A549 (cell line): ENCODE data around the gene TDRD9. TPM values are rescaled to one million over a fixed set of nuclear protein-coding genes. Genes with fewer than 3 reads are reported as not detected.

Experiments used
- ATAC-seq, 2 experiments: fragments of 200-7000 bp in 1 of 2; fragments of >200 bp in 1 of 2; cut with Nextera tagmentation in 1 of 2; cut with Tn5 transposase in 1 of 2; 3 replicates each; pipeline versions ENCODE4 v1.8.0 to v1.9.1; 2018 to 2020; ENCODE audit warnings: mild to moderate bottlenecking in 1 of 2, moderate library complexity in 1 of 2
- CTCF ChIA-PET: fragments of 300-600 bp; sonication (Branson Sonifier 250); formaldehyde crosslinking; extraction: SDS; loops from one replicate; lab custom pipeline; 2021; ENCODE audit warnings: antibody characterized with exemption, inconsistent platforms; lab: Yijun Ruan, JAX
- POLR2A ChIA-PET: fragments of 350-600 bp; formaldehyde crosslinking; extraction: SDS; loops from one replicate; lab custom pipeline; 2021; ENCODE audit warnings: antibody characterized with exemption, inconsistent platforms; lab: Yijun Ruan, JAX
- DNase-seq, 2 experiments: peaks; one replicate each; pipeline versions ENCODE4 v3.0.0 to v3.0.0-alpha.2; 2011 to 2016; ENCODE audit warnings: low read depth in 1 of 2, low spot score in 1 of 2
- FAIRE-seq: peaks from 2 replicates; lab custom pipeline; 2011; peaks lifted over from hg19 to GRCh38; lab: Jason Lieb, UNC
- H3K27ac ChIP-seq, 2 experiments: fragments of >200 bp; sonication (Bioruptor Twin); formaldehyde crosslinking; 3 replicates each; pipeline ENCODE4 v1.5.1; 2016 to 2017
- H3K4me1 ChIP-seq: fragments of >200 bp; sonication (Bioruptor Twin); formaldehyde crosslinking; 3 replicates; pipeline ENCODE4 v1.6.1; 2016
- H3K4me2 ChIP-seq: fragments of >200 bp; sonication (Bioruptor Twin); formaldehyde crosslinking; 3 replicates; pipeline ENCODE4 v1.6.1; 2016
- H3K4me3 ChIP-seq: fragments of >200 bp; sonication (Bioruptor Twin); formaldehyde crosslinking; 3 replicates; pipeline ENCODE4 v1.5.1; 2016
- H3K9me3 ChIP-seq: fragments of >200 bp; sonication (Bioruptor Twin); formaldehyde crosslinking; 3 replicates; pipeline ENCODE4 v1.6.1; 2016
- ATOH8 ChIP-seq: fragments of 250-450 bp; sonication (Bioruptor Pico); IDR thresholded peaks from 2 replicates; pipeline ENCODE4 v1.5.0; 2020; ENCODE audit warnings: low read depth, mild to moderate bottlenecking, moderate library complexity
- CBX2 ChIP-seq: fragments of 200-600 bp; sonication (generic); IDR thresholded peaks from 2 replicates; pipeline ENCODE4 v1.6.1; 2016; ENCODE audit warnings: low read depth, mild to moderate bottlenecking, borderline replicate concordance
- CBX8 ChIP-seq: fragments of 200-600 bp; sonication (generic); IDR thresholded peaks from 2 replicates; pipeline ENCODE4 v1.6.1; 2016
- E2F6 ChIP-seq: IDR thresholded peaks from 2 replicates; pipeline ENCODE4 v1.6.1; 2012; ENCODE audit warnings: low read depth, borderline replicate concordance
- ELK1 ChIP-seq: fragments of 150-350 bp; IDR thresholded peaks from 2 replicates; pipeline ENCODE4 v1.6.1; 2014; ENCODE audit warnings: low read depth, mild to moderate bottlenecking, low read length
- EP300 ChIP-seq, 2 experiments: fragments of >200 bp; sonication (Bioruptor Twin); formaldehyde crosslinking; IDR thresholded peaks; 2 replicates in 1 of 2; 3 replicates in 1 of 2; pipeline ENCODE4 v1.6.1; 2016 to 2017
- FOSB ChIP-seq: fragments of 250-450 bp; sonication (Bioruptor Pico); IDR thresholded peaks from 2 replicates; pipeline ENCODE4 v1.5.0; 2020; ENCODE audit warnings: mild to moderate bottlenecking, moderate library complexity
- FOXS1 ChIP-seq: fragments of 250-450 bp; sonication (Bioruptor Pico); IDR thresholded peaks from 2 replicates; pipeline ENCODE4 v1.5.0; 2020; ENCODE audit warnings: mild to moderate bottlenecking, moderate library complexity
- GATA3 ChIP-seq: IDR thresholded peaks from 2 replicates; pipeline ENCODE4 v1.6.1; 2012; ENCODE audit warnings: borderline replicate concordance
- HES2 ChIP-seq: fragments of >200 bp; sonication (Bioruptor Twin); formaldehyde crosslinking; IDR thresholded peaks from 2 replicates; pipeline ENCODE4 v1.6.1; 2016
- HOXB5 ChIP-seq: fragments of 250-450 bp; sonication (Bioruptor Pico); IDR thresholded peaks from 2 replicates; pipeline ENCODE4 v1.5.0; 2020; ENCODE audit warnings: mild to moderate bottlenecking, moderate library complexity
- JUN ChIP-seq, 2 experiments: fragments of >200 bp; sonication (Bioruptor Twin); formaldehyde crosslinking; IDR thresholded peaks; 2 replicates in 1 of 2; 3 replicates in 1 of 2; pipeline ENCODE4 v1.6.1; 2016 to 2017
- MAFK ChIP-seq: fragments of 450-650 bp; IDR thresholded peaks from 2 replicates; pipeline ENCODE4 v1.6.1; 2014; ENCODE audit not compliant: partially characterized antibody
- MYC ChIP-seq: IDR thresholded peaks from 2 replicates; pipeline ENCODE4 v1.6.1; 2012; ENCODE audit warnings: mild to moderate bottlenecking, inconsistent platforms, low read length, improper control_type of control experiment, borderline replicate concordance
- NPAS2 ChIP-seq: fragments of 250-450 bp; sonication (Bioruptor Pico); IDR thresholded peaks from 2 replicates; pipeline ENCODE4 v1.8.0; 2022; ENCODE audit warnings: mild to moderate bottlenecking, moderate library complexity, borderline replicate concordance
- NR3C1 ChIP-seq: fragments of >200 bp; sonication (Bioruptor Twin); formaldehyde crosslinking; IDR thresholded peaks from 3 replicates; pipeline ENCODE4 v1.6.1; 2017
- PBX3 ChIP-seq: IDR thresholded peaks from 2 replicates; pipeline ENCODE4 v1.6.1; 2012
- POLR2AphosphoS2 ChIP-seq: conservative IDR thresholded peaks from 2 replicates; pipeline ENCODE4 v1.6.1; 2012; ENCODE audit warnings: low read length, improper control_type of control experiment, inconsistent platforms
- RARB ChIP-seq: fragments of 250-450 bp; sonication (Bioruptor Pico); IDR thresholded peaks from 2 replicates; pipeline ENCODE4 v1.8.0; 2021; ENCODE audit warnings: mild to moderate bottlenecking, moderate library complexity
- RFX5 ChIP-seq: fragments of 450-650 bp; IDR thresholded peaks from 2 replicates; pipeline ENCODE4 v1.7.1; 2014; ENCODE audit warnings: antibody characterized with exemption, mild to moderate bottlenecking, moderate library complexity
- SMC3 ChIP-seq: fragments of >200 bp; sonication (Bioruptor Twin); formaldehyde crosslinking; IDR thresholded peaks from 3 replicates; pipeline ENCODE4 v1.6.1; 2018; ENCODE audit warnings: inconsistent platforms
- USF2 ChIP-seq: fragments of 450-650 bp; IDR thresholded peaks from 2 replicates; pipeline ENCODE4 v1.6.1; 2014; ENCODE audit warnings: antibody characterized with exemption
- ZC3H11A ChIP-seq: fragments of 450-650 bp; IDR thresholded peaks from 2 replicates; pipeline ENCODE4 v1.6.1; 2014; ENCODE audit warnings: antibody characterized with exemption, mild to moderate bottlenecking
- ZFP36 ChIP-seq: fragments of 450-650 bp; IDR thresholded peaks from 2 replicates; pipeline ENCODE4 v1.6.1; 2014; ENCODE audit warnings: borderline replicate concordance; ENCODE audit not compliant: partially characterized antibody
- ZNF302 ChIP-seq: fragments of 250-450 bp; sonication (Bioruptor Pico); IDR thresholded peaks from 2 replicates; pipeline ENCODE4 v1.9.0; 2021; ENCODE audit warnings: inconsistent platforms, mild to moderate bottlenecking, moderate library complexity
- WGBS: methylation state at CpG from one replicate; pipeline ENCODE4 v1.1.6; 2017; ENCODE audit errors: missing lambda C conversion rate; 5-methylcytosine and 5-hydroxymethylcytosine counted together
- polyA plus RNA-seq, 4 experiments: library from polyadenylated mRNA; depleted of rRNA in 3 of 4; stranded (reverse); fragments of >200 nt; fragmentation: RNase III in 1 of 4; extraction: RNeasy Plus Mini Kit Qiagen cat#74134 plus additional on column Dnase treatment in 1 of 4; gene quantifications; 2 replicates in 3 of 4; 3 replicates in 1 of 4; pipeline ENCODE4 v1.2.3, GENCODE V29; 2011 to 2017

Gene TDRD9
- polyA plus RNA-seq, 2 of the 4 experiments (the other 2 are of a cell fraction) = 0.04 TPM; not detected in 1

- no peak for ATAC-seq
- ChIA-PET CTCF (interaction anchor here (1.0 to 16.4 kb wide), 4 partner anchors 9 to 20 kb away, joined by 3 to 122 read pairs (median 4); no protein-coding TSS in a partner anchor), POLR2A (no interaction called here)
- WGBS = 92% methylated on average over 10 of the region's 10 CpGs
- FAIRE-seq = no peak
- H3K4me2 ChIP-seq = no peak overlapping the region
- no peaks in the 10 kb centered on the region for H3K9me3 ChIP-seq
- 0 out of 3 replicates have a peak, but pooled peaks cover 7% of the 10 kb centered on the region for H3K4me1 ChIP-seq
- TF ChIP-seq MYC (no peak), ATOH8 (CRISPR knock-in tag) (no peak), ELK1 (no peak), CBX2 (no peak), PBX3 (no peak), SMC3 (no peak), HES2 (no peak), RARB (CRISPR knock-in tag) (no peak), E2F6 (no peak), USF2 (no peak), FOXS1 (no peak), EP300 (IDR thresholded peaks at IDR 0.05) (no peak), GATA3 (no peak), POLR2AphosphoS2 (no peak), ZNF302 (CRISPR knock-in tag) (no peak), HOXB5 (CRISPR knock-in tag) (no peak), ZFP36 (no peak), NPAS2 (no peak)
- H3K27ac ChIP-seq = no peak overlapping the region
- no peak overlapping the region for H3K4me3 ChIP-seq
- DNase-seq = no peak
Observed at GRCh38 chr14:103890052-103890371, 38.2 kb upstream of the TDRD9 start.

- Histone ChIP-seq H3K9me3 (no peaks in the 10 kb centered on the region), H3K4me3 (no peak overlapping the region), H3K27ac (no peak overlapping the region), H3K4me1 (0 out of 3 replicates have a peak, but pooled peaks cover 7% of the 10 kb centered on the region), H3K4me2 (no peak overlapping the region)
- CTCF ChIA-PET = interaction anchor here (0.6 to 16.4 kb wide), 5 partner anchors 9 to 19 kb away, joined by 3 to 122 read pairs (median 4); no protein-coding TSS in a partner anchor
- FAIRE-seq = no peak
- POLR2A ChIA-PET = no interaction called here
- WGBS = 82% methylated on average over 17 of the region's 18 CpGs
- TF ChIP-seq MAFK = no peak
- TF ChIP-seq ZC3H11A = no peak
- no peak for TF ChIP-seq NR3C1
- no peak for TF ChIP-seq MYC
- TF ChIP-seq JUN (IDR thresholded peaks at IDR 0.05) = no peak
- TF ChIP-seq ZNF302 (CRISPR knock-in tag) = no peak
- no peak for TF ChIP-seq ZFP36
- no peak for TF ChIP-seq RFX5
- no peak for TF ChIP-seq POLR2AphosphoS2
- no peak for TF ChIP-seq USF2
- TF ChIP-seq CBX8 = no peak
- TF ChIP-seq EP300 (IDR thresholded peaks at IDR 0.05) = no peak
- TF ChIP-seq FOSB = no peak
- no peak for DNase-seq
- ATAC-seq = peak; percentile 11 to 35; a peak in 3 of 6 replicates
Observed at GRCh38 chr14:103890821-103891666, 37.2 kb upstream of the TDRD9 start.
